SKM-1 treated with dmso at 0.1 percent for 144 hours (cell line): ENCODE measurements around the gene CEACAM19.
"Not testable (repeated sequence)": the region's sequence is repeated elsewhere in the genome, so short reads cannot be mapped to it uniquely, and the experiment has no call there.

ENCODE experiments used
- DNase-seq: peaks from one replicate; lab custom pipeline; 2025; ENCODE audit not compliant: unreplicated experiment; lab: John Stamatoyannopoulos, UW

The CEACAM19 gene

GRCh38 chr19:44645407-44646048 lies 25.8 kb upstream of the CEACAM19 start:
- DNase-seq, result no peak

DNA sequence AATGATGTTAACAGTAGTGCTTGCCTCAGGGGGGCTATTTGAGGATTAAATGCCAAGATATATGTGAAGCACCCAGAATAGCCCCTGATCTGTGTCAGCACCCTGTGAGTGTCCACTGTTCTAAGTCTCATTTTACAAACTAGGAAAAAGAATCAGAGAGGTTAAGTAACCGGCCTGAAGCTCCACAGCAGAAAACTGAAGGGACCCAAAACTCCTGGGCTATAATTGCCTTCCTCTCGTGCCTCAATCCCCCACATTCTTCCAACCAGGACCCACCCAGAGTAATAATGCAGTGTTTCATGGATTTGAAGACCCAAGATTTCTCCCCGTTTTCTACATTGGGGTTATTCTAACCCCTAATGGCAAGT lies 25.2 kb upstream of the CEACAM19 start:
- DNase-seq, result no peak

DNA sequence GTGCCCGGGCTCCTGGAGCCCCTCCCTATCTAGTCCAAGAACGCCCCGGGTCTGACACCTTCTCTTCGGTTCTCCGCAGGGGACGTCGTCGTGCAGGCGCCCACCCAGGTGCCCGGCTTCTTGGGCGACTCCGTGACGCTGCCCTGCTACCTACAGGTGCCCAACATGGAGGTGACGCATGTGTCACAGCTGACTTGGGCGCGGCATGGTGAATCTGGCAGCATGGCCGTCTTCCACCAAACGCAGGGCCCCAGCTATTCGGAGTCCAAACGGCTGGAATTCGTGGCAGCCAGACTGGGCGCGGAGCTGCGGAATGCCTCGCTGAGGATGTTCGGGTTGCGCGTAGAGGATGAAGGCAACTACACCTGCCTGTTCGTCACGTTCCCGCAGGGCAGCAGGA lies 24.1 kb upstream of the CEACAM19 start:
- DNase-seq, result no peak

GRCh38 chr19:44648631-44649251 lies 22.5 kb upstream of the CEACAM19 start:
- DNase-seq, result no peak

GRCh38 chr19:44649578-44650145 lies 21.6 kb upstream of the CEACAM19 start:
- no peak for DNase-seq

GRCh38 chr19:44653343-44653742 lies 17.9 kb upstream of the CEACAM19 start:
- DNase-seq, result no peak

DNA sequence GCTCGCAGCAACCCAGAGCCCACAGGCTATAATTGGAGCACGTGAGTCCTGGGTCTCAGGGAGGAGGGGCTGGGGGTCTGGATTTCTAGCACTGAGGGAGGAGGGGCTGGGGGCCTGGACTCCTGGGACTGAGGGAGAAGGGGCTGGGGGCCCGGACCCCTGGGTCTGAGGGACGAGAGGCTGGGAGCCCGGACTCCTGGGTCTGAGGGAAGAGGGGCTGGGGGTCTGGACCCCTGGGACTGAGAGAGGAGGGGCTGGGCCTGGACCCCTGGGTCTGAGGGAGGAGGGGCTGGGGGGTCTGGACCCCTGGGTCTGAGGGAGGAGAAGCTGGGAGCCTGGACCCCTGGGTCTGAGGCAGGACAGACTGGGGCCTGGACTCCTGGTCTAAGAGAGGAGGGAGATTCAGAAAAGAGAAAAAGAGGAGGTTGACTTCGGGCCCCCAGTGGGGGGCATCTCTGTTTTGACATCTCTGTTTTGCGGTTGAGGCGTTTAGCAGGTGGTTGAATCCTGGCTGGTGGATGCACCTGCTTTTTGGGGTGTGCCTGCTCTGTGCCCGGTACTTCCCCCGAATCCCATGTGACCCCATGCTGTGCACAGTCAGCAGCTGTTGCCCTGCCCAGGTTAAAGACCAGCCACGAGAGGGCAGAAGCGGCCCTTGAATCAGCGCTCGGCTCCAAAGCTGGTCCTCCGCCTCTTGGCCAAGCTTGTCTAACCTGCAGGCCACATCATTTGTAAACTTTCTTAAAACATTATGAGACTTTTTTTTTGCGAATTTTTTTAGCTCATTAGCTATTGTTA lies 17.1 kb upstream of the CEACAM19 start:
- DNase-seq, result peak; percentile 41

- DNase-seq, result peak; percentile 18
Measured at GRCh38 chr19:44657211-44657921, 13.9 kb upstream of the CEACAM19 start.

DNA sequence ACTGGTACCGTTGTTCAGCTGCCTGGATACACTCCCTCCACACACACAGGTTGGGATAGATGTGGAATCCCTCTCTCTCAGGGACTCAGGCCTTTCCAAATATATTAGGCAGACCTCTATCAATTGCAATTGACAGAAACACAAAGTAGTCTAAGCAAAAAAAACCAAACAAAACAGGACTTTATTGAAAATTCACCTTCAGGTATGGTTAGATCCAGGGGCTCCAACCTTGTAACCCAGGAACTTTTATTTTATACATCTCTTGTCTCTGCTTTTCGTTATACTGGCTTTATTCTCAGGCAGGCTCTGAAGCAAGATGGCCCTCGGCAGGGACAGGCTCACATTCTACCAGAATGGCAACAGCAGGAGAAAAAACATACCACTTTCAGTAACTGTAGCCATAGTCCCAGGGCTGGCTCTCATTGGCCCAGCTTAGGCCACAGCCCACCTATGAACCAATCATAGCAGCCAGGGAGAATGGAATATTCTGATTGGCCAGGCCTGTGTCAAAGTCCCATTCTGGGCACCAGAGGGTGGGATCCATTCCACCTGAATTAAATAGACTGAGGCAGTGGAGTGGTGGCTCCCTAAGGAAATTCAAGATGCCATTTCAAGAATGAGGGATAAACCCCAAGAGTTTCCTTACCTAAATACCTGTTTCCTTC lies 13.1 kb upstream of the CEACAM19 start:
- DNase-seq, result no peak

DNA sequence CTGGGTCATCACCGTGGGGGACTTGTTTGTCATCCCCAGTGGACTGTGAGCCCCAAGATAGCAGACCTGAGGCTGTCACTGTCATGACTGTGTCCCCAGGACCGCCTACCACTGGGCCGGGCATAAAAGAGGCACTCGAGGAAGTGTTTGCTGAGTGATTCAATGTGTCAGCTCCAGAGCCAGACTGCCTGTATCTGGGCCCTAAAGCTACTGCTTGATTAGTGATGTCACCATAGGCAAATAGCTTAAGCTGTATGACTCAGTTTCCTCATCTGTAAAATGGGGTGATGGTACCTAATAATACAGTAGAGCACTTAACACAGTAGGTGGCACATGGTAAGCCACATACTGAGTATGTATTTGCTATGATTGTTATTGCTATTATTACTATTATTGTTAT lies 11.2 kb upstream of the CEACAM19 start:
- no peak for DNase-seq

- no peak for DNase-seq
Measured at GRCh38 chr19:44661205-44661604, 10.1 kb upstream of the CEACAM19 start.

DNA sequence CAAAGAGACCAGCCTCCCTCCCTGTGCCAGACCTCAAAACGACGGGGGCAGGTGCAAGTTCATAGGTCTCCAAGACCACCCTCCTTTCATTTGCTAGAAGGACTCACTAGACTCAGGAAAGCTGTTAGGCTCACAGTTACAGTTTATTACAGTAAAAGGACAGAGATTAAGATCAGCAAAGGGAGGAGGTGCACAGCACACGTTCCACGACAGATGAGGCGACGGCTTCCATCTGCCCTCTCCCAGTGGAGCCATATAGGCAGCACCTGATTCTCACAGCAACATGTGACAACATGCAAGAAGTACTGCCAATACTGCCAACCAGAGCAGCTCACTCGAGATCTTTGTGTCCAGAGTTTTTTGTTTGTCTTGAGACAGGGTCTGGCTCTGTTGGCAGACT lies 9.4 kb upstream of the CEACAM19 start:
- no peak for DNase-seq

DNA sequence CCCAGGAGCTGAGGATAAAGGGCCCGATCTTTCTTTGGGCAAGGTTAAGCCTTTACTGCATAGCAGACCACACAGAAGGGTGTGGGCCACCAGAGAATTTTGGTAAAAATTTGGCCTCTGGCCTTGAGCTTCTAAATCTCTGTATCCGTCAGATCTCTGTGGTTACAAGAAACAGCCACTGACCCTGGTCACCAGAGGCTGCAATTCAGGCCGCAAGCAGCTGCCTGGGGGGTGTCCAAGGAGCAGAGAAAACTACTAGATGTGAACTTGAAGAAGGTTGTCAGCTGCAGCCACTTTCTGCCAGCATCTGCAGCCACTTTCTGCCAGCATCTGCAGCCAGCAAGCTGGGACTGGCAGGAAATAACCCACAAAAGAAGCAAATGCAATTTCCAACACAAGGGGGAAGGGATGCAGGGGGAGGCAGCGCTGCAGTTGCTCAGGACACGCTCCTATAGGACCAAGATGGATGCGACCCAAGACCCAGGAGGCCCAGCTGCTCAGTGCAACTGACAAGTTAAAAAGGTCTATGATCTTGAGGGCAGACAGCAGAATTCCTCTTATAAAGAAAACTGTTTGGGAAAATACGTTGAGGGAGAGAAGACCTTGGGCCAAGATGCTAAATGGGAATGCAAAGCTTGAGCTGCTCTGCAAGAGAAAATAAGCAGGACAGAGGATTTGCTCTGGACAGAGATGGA lies 8.4 kb upstream of the CEACAM19 start:
- no peak for DNase-seq

GRCh38 chr19:44663996-44664395 lies 7.3 kb upstream of the CEACAM19 start:
- no peak for DNase-seq

DNA sequence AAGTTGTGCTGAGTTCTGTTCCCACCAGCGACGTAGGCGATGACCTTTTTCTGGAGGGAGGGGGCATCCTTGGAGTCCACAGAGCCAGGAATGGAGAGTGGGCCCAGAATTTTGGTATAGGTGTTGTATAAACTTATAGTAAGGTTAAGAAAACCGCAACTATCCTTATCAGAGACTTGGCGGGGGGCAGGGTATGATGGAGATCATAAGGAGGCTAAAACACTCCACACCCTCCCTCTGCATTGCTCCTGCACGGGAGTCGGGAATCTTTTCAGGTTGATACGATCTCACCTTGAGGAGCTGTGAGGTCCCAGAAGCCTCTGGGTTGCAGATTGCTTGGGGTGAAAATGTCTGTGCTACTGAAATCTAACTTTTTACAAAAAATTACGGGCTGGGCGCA lies 6.3 kb upstream of the CEACAM19 start:
- DNase-seq, result no peak

GRCh38 chr19:44666852-44667556 lies 4.3 kb upstream of the CEACAM19 start:
- no peak for DNase-seq

DNA sequence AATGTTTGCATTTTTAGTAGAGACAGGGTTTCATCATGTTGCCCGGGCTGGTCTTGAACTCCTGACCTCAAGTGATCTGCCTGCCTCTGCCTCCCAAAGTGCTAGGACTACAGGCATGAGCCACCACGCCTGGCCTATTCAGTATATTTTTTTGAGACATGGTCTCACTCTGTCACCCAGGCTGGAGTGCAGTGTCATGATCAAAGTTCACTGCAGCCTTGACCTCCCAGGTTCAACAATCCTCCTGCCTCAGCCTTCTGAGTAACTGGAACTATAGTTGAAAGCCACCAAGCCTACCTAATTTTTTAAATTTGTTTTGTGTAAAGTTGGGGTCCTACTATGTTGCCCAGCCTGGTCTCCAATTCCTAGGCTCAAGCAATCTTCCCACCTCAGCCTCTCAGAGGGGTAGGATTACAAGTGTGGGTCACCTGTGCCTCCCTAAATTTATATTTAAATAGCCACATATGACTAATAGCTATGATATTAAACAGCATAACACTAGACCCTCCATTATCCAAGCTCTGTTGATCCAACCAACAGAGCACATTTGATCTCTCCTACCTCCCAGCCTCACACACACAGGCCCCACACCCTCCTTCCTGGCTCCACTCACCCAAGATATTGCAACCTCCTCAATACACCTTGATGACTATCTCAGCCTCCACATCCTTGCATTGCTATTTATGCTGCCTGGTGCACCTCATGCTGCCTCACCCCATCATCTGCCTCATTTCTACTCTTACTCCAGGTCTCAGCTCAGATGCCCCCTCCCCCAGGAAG lies 2.1 kb upstream of the CEACAM19 start:
- DNase-seq, result no peak

DNA sequence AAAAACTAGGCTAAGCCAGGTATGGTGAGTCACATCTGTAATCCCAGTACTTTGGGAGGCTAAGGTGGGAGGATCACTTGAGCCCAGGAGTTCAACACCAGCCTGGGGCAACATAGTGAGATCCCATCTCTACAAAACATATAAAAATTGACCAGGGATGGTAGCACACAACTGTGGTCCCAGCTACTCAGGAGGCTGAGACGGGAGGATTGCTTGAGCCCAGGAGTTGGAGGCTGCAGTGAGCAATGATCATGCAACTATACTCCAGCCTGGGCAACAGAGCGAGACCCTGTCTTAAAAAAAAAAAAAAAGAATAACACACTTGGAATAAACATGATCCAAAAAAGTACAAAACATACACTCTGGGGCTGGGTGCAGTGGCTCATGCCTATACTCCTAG lies 1.3 kb upstream of the CEACAM19 start:
- DNase-seq, result not testable (repeated sequence)

DNA sequence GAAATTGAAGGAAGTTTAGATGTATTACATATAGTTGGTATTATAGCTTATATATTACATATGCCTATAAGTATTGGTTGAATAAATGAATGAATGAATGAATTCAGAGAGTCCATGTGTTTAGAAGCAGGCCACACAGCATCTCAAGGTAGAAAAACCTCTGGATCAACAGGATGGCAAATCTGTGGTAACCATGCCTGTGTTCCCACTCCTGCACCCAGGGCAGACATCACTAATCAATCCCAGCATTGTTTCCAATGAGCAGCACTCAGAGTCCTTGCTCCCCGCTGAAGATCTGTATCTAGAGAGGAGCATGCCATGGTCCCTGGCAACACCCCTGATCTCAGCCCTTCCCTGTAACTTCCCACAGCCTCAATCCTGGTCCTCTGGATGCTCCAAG lies 944 bp downstream of the CEACAM19 start:
- DNase-seq, result no peak
